HG03139 (cell line): Measurements from ENCODE around the gene THSD7B.

Experiments used
- ATAC-seq: cut with Tn5 transposase; IDR thresholded peaks from one replicate; pipeline ENCODE4 v1.9.1; 2021; ENCODE audit not compliant: unreplicated experiment

THSD7B gene

DNA sequence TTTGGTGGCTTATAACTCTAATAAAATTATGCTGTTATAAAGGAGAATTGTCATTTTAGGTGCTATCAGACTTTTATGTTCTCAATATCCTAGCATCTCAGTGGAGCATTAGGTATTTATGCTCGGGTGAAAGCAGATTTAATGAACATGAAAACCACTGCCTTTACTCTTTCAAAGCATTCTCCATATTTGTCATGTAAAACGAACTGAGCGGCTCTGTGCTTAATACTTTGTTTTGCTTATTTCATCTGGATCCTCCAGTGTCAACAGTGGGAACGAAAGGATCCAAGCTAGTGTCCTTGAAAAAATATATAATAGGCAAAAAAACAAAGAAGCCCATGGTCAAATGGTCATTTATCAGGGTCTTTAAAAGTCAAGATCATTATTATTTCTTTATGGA, 53.5 kb downstream of the THSD7B start:
- ATAC-seq: no peak

DNA sequence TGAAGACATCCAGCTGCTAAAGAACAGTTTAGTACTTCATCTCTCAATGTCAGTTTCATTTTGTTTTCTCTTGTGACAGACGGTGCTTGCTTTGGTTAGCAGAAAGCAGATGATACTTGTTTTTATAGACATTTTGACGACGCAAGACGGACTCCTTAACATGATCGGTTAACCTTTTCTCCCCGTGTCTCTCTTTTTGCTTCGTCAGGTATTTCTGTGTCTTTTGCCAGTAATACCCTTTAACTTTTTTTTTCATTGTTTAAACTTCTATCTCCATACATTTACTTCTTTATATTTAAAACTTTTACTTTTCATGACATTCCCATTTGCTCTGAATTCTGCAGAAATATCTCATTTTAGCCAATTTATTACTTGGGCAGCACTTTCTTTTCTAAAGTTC, 57.9 kb downstream of the THSD7B start:
- no peak for ATAC-seq

DNA sequence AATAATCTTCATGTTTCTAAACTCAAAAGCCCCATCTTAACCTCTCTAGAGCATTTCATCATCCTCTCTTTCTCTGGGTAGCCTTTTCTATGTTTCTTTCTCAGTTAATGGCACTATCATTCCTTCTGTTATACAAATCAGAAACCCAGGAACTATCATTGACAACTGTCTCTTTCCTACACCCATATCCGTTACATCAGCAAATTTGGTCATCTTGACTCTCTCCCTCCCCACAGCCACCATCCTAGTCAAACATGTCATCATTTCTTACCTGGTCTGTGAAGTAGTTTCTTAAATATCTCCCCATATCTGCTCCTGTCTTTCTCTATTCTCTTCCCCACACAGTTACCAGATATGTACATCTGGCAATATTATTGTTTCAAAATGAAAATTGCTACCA, 62.8 kb downstream of the THSD7B start:
- ATAC-seq: no peak

DNA sequence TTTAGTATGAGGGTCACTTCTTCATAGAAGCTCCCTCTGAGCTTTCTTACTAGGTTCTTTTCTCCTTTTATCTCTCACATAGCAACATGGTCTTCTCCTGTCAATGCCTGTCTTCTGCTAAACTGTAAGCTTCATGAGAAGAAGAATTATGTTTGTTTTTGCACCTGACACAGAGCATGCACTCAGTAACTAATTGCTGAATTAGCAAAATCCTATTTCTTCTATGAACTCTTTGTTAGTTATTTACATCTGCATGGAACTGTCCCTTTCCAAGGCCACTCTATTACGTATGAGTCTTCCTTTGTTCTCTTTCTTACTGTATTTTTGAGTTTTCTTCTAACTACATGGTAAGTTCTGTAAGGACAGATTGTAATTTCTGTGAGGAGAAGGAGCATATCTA, 63.4 kb downstream of the THSD7B start:
- ATAC-seq: no peak

DNA sequence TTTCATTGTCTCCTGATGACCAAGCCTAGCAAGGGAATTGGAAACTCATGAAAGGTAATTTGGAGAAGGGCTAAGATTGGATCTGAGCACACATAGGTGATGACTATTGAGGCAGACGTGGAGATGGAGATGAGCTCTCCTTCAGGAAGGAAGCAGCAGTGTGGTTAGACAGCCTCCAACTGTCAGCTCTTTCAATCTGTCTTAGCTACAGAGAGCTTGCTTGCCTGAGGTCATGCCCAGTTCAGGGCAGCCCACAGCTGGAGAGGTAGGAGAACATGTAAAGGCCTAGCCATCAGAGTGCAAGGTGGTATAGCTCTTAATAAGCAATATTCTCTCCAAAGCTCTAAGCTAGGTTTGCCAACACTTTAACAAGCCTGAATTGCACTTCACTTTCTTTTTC, 79.2 kb downstream of the THSD7B start:
- no peak for ATAC-seq

DNA sequence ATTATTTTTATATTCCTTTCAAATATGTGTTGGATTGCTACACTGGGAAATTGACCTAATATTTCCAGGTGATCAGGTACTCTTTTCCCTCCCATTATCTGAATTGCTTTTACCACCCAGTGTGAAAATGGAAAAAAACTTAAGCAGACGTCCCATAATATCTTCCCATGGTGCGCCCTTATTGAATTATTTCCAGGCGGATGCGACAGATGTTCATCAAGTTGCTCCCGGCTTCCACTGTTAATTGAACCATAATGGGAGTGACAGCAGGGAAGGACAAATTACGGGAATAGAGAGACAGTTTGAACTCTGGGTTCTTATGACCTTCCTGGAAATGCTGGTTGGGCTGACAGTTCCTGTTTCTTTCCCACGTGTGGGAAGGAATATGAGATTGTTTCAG, 93.3 kb downstream of the THSD7B start:
- no peak for ATAC-seq

DNA sequence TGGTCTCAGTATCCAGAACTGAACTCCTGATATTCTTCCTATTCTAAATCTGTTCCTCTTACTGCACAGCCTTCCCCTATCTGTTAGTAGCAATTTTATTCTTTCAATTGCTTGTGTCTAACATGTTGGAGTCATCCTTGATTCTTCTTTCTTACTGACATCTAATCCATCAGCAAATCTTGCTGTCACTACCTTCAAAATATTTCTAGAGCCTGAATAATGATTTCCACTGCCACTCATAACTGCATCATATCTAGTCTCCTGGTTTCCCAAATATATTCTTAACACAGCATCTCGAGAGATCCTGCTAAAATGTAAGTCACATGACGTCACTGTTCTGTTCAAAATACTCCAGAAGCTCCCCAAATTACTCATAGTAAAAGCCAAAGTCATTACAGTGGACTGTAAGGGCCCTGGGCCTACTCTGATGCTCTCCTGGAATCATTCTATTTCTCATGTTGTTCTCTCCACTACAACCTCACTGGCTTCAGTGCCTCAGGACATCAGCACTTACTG, 95.2 kb downstream of the THSD7B start:
- no peak for ATAC-seq

DNA sequence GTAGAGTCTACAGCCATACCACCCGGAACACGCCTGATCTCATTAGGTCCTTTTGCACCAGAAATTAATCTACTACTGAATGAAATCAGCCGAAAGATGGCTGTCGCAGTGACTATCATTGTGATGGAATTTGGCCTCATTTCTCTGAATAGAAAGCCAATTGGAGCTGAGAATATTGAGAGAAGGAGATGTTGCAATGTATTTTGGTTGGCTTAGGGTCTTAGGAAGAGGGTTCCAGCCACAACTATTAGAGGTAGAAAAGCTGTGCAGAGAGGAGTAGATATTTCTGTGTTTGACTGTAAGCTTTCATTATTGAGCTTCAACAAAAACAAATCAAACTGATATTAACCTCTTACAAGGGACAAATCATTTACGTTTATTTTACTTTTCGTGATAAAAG, 98.1 kb downstream of the THSD7B start:
- ATAC-seq: no peak

DNA sequence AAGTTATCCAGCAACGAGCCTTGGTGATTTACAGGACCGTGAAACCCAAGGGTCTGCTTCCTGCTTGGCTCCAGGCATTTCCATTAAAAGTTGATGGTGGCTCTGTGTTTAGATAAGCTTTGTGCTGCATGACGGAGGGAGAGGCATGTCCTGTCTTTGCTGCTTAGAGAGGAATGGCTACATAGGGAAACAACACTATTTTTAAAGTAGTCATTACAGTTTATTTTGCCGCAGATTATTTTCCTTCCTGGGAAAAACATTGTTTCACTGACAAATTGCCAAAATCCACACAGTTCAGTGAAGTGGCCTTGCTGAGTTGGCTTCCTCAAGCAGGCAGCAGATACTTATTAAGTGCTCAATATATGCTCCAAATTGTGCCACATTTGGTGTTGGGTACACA, 98.5 kb downstream of the THSD7B start:
- no peak for ATAC-seq

DNA sequence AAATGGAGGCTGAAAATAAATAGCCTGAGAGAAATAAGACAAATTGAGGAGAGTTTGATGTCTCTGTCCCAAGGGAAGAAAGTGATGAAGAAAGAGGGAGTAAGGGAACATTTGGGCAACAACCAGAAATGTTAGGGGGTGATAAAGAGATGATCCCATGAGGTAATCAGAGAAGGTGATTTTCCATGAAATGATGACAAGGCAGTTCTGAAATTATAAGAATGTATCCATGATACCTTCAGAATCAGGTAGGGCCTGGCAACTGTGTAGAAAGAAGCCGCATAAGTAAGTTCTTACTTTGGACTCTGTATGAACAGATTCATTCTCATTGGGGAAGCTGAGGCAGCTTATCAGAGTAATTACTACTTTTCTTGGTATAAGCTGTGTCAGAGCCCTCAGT, 106.1 kb downstream of the THSD7B start:
- ATAC-seq: no peak

DNA sequence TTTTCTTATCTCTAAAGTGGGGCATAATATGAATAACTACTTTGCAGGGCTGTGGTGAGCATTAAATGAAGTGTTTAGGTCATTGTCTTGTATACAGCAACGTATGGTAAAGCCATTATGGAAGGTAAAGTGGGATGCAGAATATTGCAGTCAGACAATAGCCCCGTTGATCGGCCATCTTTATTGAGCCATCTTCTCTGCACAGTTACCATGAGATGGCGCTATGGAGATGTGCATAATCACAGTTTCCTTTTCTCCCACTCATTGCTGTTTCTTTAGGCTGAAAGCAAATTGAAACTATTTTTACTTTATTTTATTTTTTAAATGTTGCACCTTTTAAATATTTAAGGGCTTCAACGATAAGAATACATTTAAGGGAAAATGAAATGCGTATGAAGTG, 108.9 kb downstream of the THSD7B start:
- no peak for ATAC-seq

DNA sequence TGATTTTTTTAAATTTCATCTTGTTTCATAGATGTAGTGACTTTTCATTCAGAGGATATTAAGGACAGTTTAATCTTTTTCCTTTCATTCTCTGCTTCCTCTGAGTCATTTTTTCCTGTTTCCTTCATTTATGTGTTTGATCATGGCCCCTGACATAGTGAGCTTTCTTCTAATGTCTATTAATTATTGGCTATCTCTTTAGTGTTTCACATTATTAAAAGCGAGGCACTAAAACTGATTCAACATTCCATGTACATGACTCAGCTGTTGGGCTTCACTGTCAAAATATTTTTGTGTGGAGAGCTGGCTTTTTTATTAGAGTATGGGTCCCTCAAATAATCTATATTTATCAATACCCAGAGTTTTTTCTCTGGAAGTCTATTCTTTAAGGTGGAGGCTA, 125.8 kb downstream of the THSD7B start:
- no peak for ATAC-seq

DNA sequence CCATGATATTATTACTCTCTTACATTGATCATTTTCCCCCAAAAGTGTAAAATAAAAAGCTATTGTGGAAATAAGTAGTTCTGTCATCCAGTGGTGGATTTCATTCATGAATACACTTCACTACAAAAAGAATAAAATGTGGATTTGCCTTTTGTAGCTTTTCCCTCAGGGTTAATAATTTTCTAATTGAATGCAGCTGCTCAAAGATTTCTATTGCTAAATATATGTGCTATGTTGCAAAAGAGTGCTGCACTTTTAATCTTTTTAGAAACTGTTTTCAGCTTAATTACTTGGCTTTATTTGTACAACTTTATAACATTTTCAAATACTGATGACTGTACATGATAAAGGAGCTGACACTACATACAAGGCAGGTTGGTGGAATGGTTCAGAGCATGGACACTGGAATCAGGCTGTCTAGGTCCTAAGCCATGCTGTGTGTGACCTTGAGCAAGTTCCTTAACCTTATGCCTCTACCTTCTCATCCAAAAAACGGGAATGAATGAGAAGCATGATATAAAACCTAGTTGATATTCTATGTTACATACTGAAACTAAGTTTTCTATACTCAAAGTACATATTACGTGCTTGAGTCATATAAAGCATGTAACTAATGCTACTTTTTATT, 128.8 kb downstream of the THSD7B start:
- ATAC-seq: no peak

DNA sequence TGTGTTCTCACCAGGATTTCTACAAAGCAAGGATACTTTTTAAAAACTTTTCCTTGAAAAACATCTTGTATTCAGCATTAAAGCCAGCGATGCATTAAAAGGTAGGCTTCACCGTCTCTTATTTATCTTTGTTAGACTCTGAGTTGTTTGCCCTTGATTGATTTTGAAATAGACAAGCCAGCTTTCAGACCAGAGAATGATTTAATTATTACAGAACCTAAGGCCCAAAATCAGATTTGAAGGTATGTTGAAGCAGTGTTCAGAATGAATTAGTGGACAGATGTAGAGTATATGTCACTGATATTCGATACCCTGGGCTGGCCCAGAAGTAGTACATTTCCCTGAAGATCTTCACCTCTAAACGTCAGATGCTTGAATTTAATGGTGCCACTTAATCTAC, 136.4 kb downstream of the THSD7B start:
- no peak for ATAC-seq

DNA sequence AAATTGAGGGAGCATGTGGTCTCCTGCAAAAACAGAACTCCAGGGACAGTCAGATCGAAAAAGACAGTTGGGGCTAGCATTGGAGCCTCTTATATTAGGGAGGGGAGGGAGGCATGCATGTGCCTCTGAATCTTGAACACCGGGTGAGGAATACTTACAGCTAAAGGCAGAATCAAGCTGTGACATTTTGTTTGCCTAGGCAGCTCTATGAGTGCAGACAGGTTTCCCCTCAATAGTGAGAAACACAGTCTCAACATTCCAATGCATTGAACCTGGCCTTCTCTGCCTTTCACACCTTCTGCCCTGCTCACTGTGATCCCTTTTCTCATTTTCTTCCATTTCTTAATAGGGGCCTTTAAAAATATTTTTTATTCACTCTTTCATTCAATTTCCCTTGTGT, 140.4 kb downstream of the THSD7B start:
- ATAC-seq: no peak

DNA sequence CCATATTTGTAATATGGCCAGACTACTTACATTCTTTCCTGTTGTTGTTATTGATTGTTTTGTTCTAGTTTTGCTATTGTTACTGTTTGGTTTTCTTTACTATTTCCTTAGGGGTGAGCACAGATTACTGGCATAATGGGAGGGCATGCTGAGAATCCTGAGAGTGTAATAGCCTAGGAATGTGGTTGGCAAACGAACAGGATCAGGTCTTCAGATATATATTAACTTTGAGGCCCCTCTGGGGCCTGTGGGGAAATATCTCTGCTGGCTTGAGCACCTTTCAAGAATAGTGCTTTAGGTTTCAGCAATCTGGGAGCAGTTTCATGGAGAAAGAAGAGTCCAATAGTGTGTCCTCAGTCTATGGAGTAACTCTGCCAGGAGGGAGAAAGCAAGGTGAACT, 144.4 kb downstream of the THSD7B start:
- no peak for ATAC-seq

DNA sequence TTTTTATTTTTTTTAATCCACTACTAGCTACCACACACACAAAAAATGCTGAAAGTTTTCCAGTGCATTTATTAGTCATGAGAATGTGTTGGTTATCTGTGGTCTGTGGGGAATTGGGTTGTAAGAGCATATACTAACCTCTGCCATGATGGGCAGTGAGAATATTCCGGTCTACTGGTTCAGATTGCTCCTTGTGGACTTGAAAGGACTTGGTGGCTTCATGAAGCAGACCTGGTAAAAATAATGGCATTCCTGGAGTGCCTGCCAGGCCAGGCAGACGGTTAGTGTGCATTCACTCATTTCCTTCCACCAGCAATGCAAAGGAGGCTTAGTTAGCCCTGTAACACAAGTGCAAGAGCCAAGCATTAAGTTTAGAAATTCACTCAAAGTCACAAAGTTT, 150.8 kb downstream of the THSD7B start:
- ATAC-seq: no peak

DNA sequence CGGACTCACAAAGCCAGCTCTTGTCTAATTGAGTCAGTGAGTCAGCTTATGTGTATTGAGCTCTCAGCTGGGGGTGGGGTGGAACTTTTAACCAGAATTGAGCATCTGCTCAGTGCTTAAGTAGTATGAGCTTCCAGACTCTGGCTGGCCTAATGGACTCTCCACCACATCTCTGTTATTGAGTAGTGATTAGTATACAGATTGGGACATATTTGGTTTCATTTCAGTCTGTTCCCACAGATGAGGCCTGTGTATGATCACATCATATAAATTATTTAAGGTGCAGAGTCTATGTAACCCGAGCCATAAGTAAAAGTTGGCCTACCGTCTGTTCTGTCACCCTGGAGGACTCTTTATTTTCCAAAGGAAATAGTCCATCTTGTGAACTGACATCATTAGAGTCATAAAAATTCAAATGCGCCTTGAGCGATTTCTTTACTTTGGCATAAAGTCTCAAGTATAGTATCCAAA, 152.1 kb downstream of the THSD7B start:
- no peak for ATAC-seq

DNA sequence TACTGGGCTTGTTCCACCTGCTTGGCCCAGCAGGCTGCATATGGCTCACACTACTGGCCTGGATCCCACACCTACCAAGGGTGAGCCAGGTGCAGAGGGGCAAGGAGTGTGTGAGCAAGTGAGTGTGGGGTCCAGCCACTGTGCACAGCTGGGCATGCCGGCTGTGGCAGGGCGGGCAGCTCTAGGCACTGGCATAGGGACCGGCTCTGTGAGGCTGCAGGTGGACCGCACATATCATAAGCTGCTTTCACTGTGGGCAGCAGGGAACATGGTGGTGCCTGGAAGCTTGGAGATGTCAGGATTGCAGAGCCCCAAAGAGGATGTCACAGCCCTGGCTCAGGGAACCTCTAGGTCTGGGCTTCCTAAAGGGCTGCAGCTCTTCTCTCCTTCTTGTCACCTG, 154.3 kb downstream of the THSD7B start:
- ATAC-seq: no peak

DNA sequence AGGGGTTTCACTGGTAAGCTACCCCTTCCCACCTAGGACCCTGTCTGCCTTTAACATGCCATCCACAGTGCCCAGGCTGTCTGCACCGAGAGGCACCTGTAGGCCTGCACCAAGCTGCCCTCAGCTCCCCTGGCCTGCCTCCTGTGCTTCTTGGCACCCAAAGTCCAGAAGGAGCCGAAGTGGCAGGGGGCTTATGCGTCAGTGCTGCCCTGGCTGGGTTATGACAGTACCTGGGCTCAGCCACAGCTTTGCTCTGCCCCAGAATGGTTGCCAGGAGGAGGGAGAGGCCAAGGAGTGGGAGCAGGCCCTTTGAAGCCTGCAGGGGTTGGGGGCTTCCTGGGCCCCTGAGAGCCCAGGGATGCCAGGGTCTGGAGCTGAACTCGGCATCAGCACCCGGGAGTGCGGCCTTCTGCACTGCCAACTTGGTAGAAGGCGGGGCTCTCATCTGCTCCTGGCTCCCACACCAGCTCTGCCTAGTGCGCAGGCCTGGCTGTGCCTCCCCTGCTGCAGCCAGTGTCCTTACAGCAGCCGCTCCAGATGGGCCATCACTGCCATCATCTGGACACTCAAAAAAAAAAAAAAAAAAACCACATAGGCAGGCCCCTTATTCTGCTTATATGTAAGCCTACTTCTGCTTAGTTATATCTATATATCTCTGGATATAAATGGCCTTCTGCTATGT, 155.4 kb downstream of the THSD7B start:
- ATAC-seq: no peak

DNA sequence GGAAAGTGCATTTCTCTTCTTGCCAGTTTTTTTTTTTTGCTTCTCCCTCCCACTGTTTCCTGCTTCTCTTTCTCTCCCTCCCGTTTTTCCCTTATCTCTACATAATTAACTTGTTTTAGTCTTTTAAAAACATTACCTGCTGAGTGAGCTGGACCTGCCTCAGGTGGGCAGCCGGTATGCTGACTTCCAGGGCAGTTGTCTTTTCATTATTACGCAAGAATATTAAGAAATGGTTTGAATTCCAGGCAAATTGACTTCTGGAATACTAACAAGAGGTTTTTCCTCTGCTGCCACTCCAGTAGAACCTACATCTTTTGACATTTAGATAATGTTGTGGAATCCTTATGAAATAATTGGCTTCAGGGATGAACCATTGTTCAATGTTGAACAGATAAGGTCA, 161.8 kb downstream of the THSD7B start:
- no peak for ATAC-seq

DNA sequence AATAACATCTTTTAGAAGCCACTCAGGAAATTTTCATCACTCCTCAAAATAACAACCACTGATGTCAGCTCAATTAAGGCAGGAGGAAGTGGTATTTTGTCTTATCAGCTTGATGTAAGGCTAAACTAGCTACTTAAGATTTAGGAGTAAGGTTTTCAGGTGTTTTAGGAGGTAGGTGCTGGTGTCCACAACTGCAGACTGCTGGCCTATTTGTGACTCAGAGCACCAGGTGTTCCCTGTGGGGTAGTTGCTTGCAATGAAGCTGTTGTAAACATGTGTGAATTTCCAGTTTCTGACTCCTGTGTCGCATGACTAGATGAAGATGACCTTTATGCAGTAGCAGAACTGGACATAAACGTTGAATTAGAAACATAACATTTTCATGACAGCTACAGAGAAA, 164.2 kb downstream of the THSD7B start:
- no peak for ATAC-seq

DNA sequence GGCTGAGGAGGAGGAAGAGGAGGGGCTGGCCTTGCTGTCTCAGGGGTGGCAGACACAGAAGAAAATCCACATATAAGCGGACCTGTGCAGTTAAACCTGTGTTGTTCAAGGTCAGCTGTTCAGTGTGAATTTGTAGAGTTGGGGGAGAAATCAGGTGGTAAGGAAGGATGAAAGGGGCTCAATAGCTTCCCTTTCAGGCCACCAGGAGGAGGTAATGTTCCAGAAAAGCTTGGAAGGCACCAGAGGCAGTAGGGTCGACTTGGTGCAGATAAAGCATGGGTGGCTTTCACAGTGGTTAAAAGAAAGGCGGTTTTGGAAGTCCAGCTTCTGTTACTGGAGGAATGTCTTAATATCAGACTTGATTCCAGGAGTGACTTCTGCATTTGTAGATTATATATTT, 167.4 kb downstream of the THSD7B start:
- ATAC-seq: no peak
